HCT116 (cell line): ENCODE data around the gene IST1. TPM values are rescaled to one million over a fixed set of nuclear protein-coding genes. Genes with fewer than 3 reads are reported as not detected.

ENCODE experiments used
- ATAC-seq: fragments of 200-7000 bp; cut with Tn5 transposase; 2 replicates; pipeline ENCODE4 v1.9.1; 2020; ENCODE audit warnings: mild to moderate bottlenecking, moderate library complexity
- BruUV-seq: library from RNA; stranded (reverse); fragments of 400-500 nt; replicated peaks from 2 replicates; lab custom pipeline; 2021; lab: Mats Ljungman, UMichigan
- CTCF ChIA-PET: fragments of 300-600 bp; sonication (Branson Sonifier 250); formaldehyde crosslinking; loops from one replicate; lab custom pipeline; 2021; ENCODE audit warnings: antibody characterized with exemption; lab: Charles Lee
- POLR2A ChIA-PET: fragments of 300-600, 350-600 bp; sonication (Branson Sonifier 250); formaldehyde crosslinking; loops from one replicate; lab custom pipeline; 2021; ENCODE audit warnings: antibody characterized with exemption; lab: Charles Lee
- RAD21 ChIA-PET, 2 experiments: fragments of 300-600 bp; sonication (Branson Sonifier 250); formaldehyde crosslinking; loops; one replicate each; lab custom pipeline; 2023; ENCODE audit warnings: low total read pairs in 2 of 2; ENCODE audit not compliant: uncharacterized antibody in 2 of 2, unreplicated experiment in 2 of 2, low non-redundant PET in 1 of 2; lab: Charles Lee
- DNase-seq: peaks from one replicate; pipeline ENCODE4 v3.0.0-alpha.2; 2010; ENCODE audit warnings: low read depth, low spot score
- H2AFZ ChIP-seq: fragments of 200-600 bp; shearing (Covaris generic), sonication (generic); 2 replicates; pipeline ENCODE4 v1.6.1; 2017; ENCODE audit warnings: low read depth, mixed run types, mixed read lengths, antibody characterized with exemption, low read length; ENCODE audit not compliant: poor library complexity, severe bottlenecking
- H3K27ac ChIP-seq: 2 replicates; pipeline ENCODE4 v1.5.1; 2012; ENCODE audit warnings: low read depth, low read length
- H3K27me3 ChIP-seq: fragments of 200-600 bp; sonication (generic); 2 replicates; pipeline ENCODE4 v1.6.1; 2016; ENCODE audit warnings: mixed run types, low read length, mixed read lengths; ENCODE audit not compliant: insufficient read depth
- H3K36me3 ChIP-seq, 2 experiments: fragments of 200-500 bp in 1 of 2; fragments of 200-600 bp in 1 of 2; sonication (Bioruptor generic) in 1 of 2; sonication (generic) in 1 of 2; 2 replicates each; pipeline versions ENCODE4 v1.5.1 to v1.6.1; 2014 to 2016; ENCODE audit warnings: low read length in 2 of 2, inconsistent platforms in 1 of 2, mixed read lengths in 1 of 2, mixed run types in 1 of 2; ENCODE audit not compliant: insufficient read depth in 2 of 2, control insufficient read depth in 1 of 2
- H3K4me1 ChIP-seq, 2 experiments: fragments of 200-600 bp in 1 of 2; sonication (generic) in 1 of 2; 2 replicates each; pipeline versions ENCODE4 v1.5.1 to v1.6.1; 2012 to 2017; ENCODE audit warnings: low read length in 2 of 2, inconsistent platforms in 1 of 2, mild to moderate bottlenecking in 1 of 2, mixed read lengths in 1 of 2, mixed run types in 1 of 2, moderate library complexity in 1 of 2; ENCODE audit not compliant: insufficient read depth in 2 of 2, control insufficient read depth in 1 of 2
- H3K4me2 ChIP-seq: fragments of 200-600 bp; sonication (generic); 2 replicates; pipeline ENCODE4 v1.6.1; 2017; ENCODE audit warnings: mixed run types, low read length, mixed read lengths
- H3K4me3 ChIP-seq, 2 experiments: fragments of 200-600 bp in 1 of 2; sonication (generic) in 1 of 2; replicated peaks in 1 of 2; 2 replicates each; pipeline ENCODE4 v1.5.1; 2011 to 2016; ENCODE audit warnings: low read length in 2 of 2, control low read depth in 1 of 2, low read depth in 1 of 2, mild to moderate bottlenecking in 1 of 2, mixed read lengths in 1 of 2, mixed run types in 1 of 2
- H3K79me2 ChIP-seq: fragments of 200-600 bp; sonication (generic); 2 replicates; pipeline ENCODE4 v1.6.1; 2017; ENCODE audit warnings: mild to moderate bottlenecking, mixed run types, low read length, moderate library complexity, mixed read lengths; ENCODE audit not compliant: insufficient read depth
- H3K9ac ChIP-seq: fragments of 200-600 bp; sonication (generic); 2 replicates; pipeline ENCODE4 v1.6.1; 2016; ENCODE audit warnings: low read length, mixed read lengths
- H3K9me2 ChIP-seq: fragments of 200-600 bp; sonication (generic), shearing (Covaris generic); 2 replicates; pipeline ENCODE4 v1.6.1; 2017; ENCODE audit warnings: mixed run types, mild to moderate bottlenecking, moderate library complexity; ENCODE audit not compliant: insufficient read depth
- H3K9me3 ChIP-seq, 2 experiments: fragments of 200-500 bp in 1 of 2; fragments of 200-600 bp in 1 of 2; sonication (Bioruptor generic) in 1 of 2; sonication (generic) in 1 of 2; 2 replicates each; pipeline ENCODE4 v1.6.1; 2014 to 2017; ENCODE audit warnings: low read length in 2 of 2, mixed read lengths in 2 of 2, inconsistent platforms in 1 of 2, low read depth in 1 of 2, mild to moderate bottlenecking in 1 of 2, mixed run types in 1 of 2, moderate library complexity in 1 of 2; ENCODE audit not compliant: control insufficient read depth in 1 of 2, insufficient read depth in 1 of 2
- H4K20me1 ChIP-seq: fragments of 200-600 bp; sonication (generic), shearing (Covaris generic); 2 replicates; pipeline ENCODE4 v1.6.1; 2017; ENCODE audit warnings: mixed run types, mild to moderate bottlenecking, moderate library complexity; ENCODE audit not compliant: insufficient read depth
- ATF3 ChIP-seq: IDR thresholded peaks from 2 replicates; pipeline ENCODE4 v1.6.1; 2012
- EZH2phosphoT487 ChIP-seq: fragments of 200-600 bp; IDR thresholded peaks from 2 replicates; pipeline ENCODE4 v1.6.1; 2018; ENCODE audit warnings: antibody characterized with exemption, borderline replicate concordance
- FOSL1 ChIP-seq: IDR thresholded peaks from 2 replicates; pipeline ENCODE4 v1.6.1; 2012; ENCODE audit warnings: low read depth
- REST ChIP-seq: IDR thresholded peaks from 2 replicates; pipeline ENCODE4 v1.6.1; 2012; ENCODE audit warnings: low read depth
- SIN3A ChIP-seq: IDR thresholded peaks from 2 replicates; pipeline ENCODE4 v1.6.1; 2012; ENCODE audit warnings: low read depth
- SP1 ChIP-seq: IDR thresholded peaks from 2 replicates; pipeline ENCODE4 v1.6.1; 2012; ENCODE audit warnings: low read depth
- intact Hi-C: fragments of 100-400 bp; cut with micrococcal nuclease; formaldehyde crosslinking; loops from 2 replicates; pipeline ENCODE4 v1.10.0; 2022
- total RNA-seq: library from RNA; stranded (reverse); gene quantifications from one replicate; pipeline ENCODE4 v1.2.1, GENCODE V29; 2021; ENCODE audit not compliant: unreplicated experiment

Gene IST1
- total RNA-seq, 1 experiment from 2014 or later = 191 TPM

DNA sequence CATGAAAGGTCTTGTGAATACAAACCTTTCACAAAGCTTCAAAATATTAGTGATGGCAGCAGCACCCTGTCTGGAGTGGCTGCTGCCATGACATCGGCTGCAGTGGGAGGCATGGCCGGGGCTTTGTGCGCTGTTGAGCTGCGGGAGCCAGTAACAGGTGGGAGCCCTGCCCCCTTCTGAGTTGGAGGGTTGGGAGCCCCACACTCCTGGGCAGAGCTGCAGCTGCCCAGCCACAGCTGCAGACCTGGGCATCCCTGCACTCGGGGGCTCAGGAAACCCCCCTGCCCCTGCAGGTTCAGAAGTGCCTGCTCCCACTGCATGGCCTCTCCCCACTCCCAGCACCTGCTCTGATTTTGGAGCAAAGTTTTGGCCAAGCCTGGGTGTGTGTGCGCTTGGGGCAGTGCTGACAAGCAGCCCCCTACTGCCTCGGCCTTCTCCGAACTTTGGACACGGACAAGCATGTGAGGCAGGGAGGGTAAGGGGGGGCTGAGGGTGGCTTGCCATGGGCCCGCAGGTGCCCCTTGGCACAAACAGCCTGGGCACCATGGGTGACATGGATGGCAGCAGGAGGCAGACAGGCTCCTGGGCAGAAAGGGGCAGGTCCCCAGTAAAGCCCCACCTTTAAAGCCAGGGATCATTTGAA, 42.7 kb downstream of the IST1 start:
- ChIA-PET CTCF (interaction anchor here (0.6 kb wide), 1 partner anchor 312 kb away, joined by 3 read pairs; the partner anchor contains the start of gene MARVELD3), RAD21 (no interaction called here), POLR2A (no interaction called here)
- H3K9me2 ChIP-seq = no peaks in the 10 kb centered on the region
- peaks cover 0 to 3% of the 10 kb centered on the region in 2 experiments; a peak in 1 of 4 replicates for H3K4me1 ChIP-seq
- 0 out of 4 replicates have a peak, but pooled peaks cover 0 to 4% of the 10 kb centered on the region in 2 experiments for H3K36me3 ChIP-seq
- no peak overlapping the region for H3K4me3 ChIP-seq
- no peak overlapping the region for H3K9ac ChIP-seq
- no TSS peak for BruUV-seq
- H4K20me1 ChIP-seq = no peaks in the 10 kb centered on the region
- no peak overlapping the region for H3K4me2 ChIP-seq
- no peak overlapping the region for H3K27ac ChIP-seq
- DNase-seq (no peak), ATAC-seq (no peak)
- TF ChIP-seq ATF3 (no peak), REST (no peak), FOSL1 (no peak), SIN3A (no peak), EZH2phosphoT487 (no peak), SP1 (no peak)
- no peak overlapping the region for H2AFZ ChIP-seq
- no peaks in the 10 kb centered on the region for H3K79me2 ChIP-seq
- intact Hi-C loops = no loop called here
- H3K27me3 ChIP-seq = no peaks in the 10 kb centered on the region
- H3K9me3 ChIP-seq = no peaks in the 10 kb centered on the region
